MM.1S (cell line): ENCODE data around the gene NPHS1.

Experiments
- DNase-seq: peaks from one replicate; pipeline ENCODE4 v3.0.0-alpha.2; 2015
- H2AFZ ChIP-seq: fragments of 300-600 bp; sonication (generic); 2 replicates; pipeline ENCODE4 v1.6.0; 2016; ENCODE audit warnings: antibody characterized with exemption, low read length
- H3F3A ChIP-seq: fragments of 300-600 bp; sonication (generic); 2 replicates; pipeline ENCODE4 v1.6.1; 2016; ENCODE audit warnings: mild to moderate bottlenecking, antibody characterized with exemption, low read length, moderate library complexity, mixed read lengths; ENCODE audit not compliant: insufficient read depth
- H3K27ac ChIP-seq: fragments of 300-600 bp; sonication (generic); 2 replicates; pipeline ENCODE4 v1.5.1; 2016; ENCODE audit warnings: mild to moderate bottlenecking, low read length
- H3K27me3 ChIP-seq: fragments of 300-600 bp; sonication (generic); replicated peaks from 2 replicates; pipeline ENCODE4 v1.6.0; 2016; ENCODE audit warnings: low read length; ENCODE audit not compliant: insufficient read depth
- H3K36me3 ChIP-seq: fragments of 300-600 bp; sonication (generic); replicated peaks from 2 replicates; pipeline ENCODE4 v1.6.1; 2016; ENCODE audit warnings: mild to moderate bottlenecking, low read length, mixed read lengths; ENCODE audit not compliant: insufficient read depth
- H3K4me1 ChIP-seq: fragments of 300-600 bp; sonication (generic); 2 replicates; pipeline ENCODE4 v1.6.1; 2016; ENCODE audit warnings: low read length, mixed read lengths
- H3K4me2 ChIP-seq: fragments of 300-600 bp; sonication (generic); 2 replicates; pipeline ENCODE4 v1.6.0; 2016; ENCODE audit warnings: low read depth, low read length
- H3K4me3 ChIP-seq: fragments of 300-600 bp; sonication (generic); 2 replicates; pipeline ENCODE4 v1.5.1; 2016; ENCODE audit warnings: low read length, mixed read lengths
- H3K79me2 ChIP-seq: fragments of 300-600 bp; sonication (generic); 2 replicates; pipeline ENCODE4 v1.6.1; 2016; ENCODE audit warnings: mixed run types, low read length, mixed read lengths
- H3K9ac ChIP-seq: fragments of 300-600 bp; sonication (generic); 2 replicates; pipeline ENCODE4 v1.6.1; 2016; ENCODE audit warnings: low read length, mixed read lengths
- H3K9me2 ChIP-seq: fragments of 300-600 bp; sonication (generic); replicated peaks from 2 replicates; pipeline ENCODE4 v1.6.1; 2016; ENCODE audit warnings: mild to moderate bottlenecking, low read length, mixed read lengths; ENCODE audit not compliant: insufficient read depth
- H3K9me3 ChIP-seq: fragments of 300-600 bp; sonication (generic); replicated peaks from 2 replicates; pipeline ENCODE4 v1.6.1; 2016; ENCODE audit warnings: mild to moderate bottlenecking, low read length, mixed read lengths; ENCODE audit not compliant: insufficient read depth
- H4K20me1 ChIP-seq: fragments of 300-600 bp; sonication (generic); 2 replicates; pipeline ENCODE4 v1.6.1; 2016; ENCODE audit warnings: mild to moderate bottlenecking, low read length, moderate library complexity, mixed read lengths; ENCODE audit not compliant: insufficient read depth
- EZH2 ChIP-seq: fragments of 300-600 bp; sonication (generic); optimal IDR thresholded peaks from 2 replicates; pipeline ENCODE3; 2017; ENCODE audit warnings: low read depth, mild to moderate bottlenecking, antibody characterized with exemption, low read length, mixed read lengths
- EZH2phosphoT487 ChIP-seq: fragments of 300-600 bp; sonication (generic); IDR thresholded peaks from 2 replicates; pipeline ENCODE4 v1.6.1; 2018; ENCODE audit warnings: antibody characterized with exemption, low read length
- TF ChIP-seq, protein P1 (sequence below): fragments of 300-600 bp; sonication (generic); IDR thresholded peaks from 2 replicates; pipeline ENCODE4 v1.5.1; 2016; ENCODE audit warnings: antibody characterized with exemption, low read length, mixed read lengths

The NPHS1 gene

DNA sequence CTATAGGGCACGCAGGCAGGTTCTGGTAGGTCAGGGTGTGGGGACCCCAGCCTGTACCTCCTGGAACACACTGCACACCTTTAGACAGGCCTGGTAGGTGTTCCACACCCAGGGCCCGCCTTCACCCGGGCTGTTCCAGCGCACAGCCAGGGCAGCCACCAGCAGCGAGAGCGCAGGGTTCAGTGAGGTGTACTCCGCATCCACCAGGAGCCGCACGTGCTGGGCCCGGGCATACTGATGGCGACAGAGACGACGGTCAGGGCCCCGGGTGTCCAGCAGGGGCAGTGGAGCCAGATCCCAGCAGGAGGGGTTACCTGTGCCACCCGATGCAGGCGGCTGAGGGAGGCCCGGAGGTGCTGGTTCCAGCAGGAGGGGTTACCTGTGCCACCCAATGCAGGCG is 45.7 kb downstream of the NPHS1 start:
- Histone ChIP-seq H3K27ac (no peak overlapping the region), H3K9me3 (no peaks in the 10 kb centered on the region), H3K79me2 (no peaks in the 10 kb centered on the region), H2AFZ (no peak overlapping the region), H3K9me2 (no peaks in the 10 kb centered on the region), H3K4me1 (no peaks in the 10 kb centered on the region), H3K36me3 (no peaks in the 10 kb centered on the region), H4K20me1 (no peaks in the 10 kb centered on the region), H3K27me3 (peaks cover 87% of the 10 kb centered on the region), H3F3A (no peaks in the 10 kb centered on the region), H3K4me3 (no peak overlapping the region), H3K9ac (no peak overlapping the region), H3K4me2 (no peak overlapping the region)
- TF ChIP-seq EZH2phosphoT487: no peak
- TF ChIP-seq EZH2: no peak
- TF ChIP-seq, protein P1, sequence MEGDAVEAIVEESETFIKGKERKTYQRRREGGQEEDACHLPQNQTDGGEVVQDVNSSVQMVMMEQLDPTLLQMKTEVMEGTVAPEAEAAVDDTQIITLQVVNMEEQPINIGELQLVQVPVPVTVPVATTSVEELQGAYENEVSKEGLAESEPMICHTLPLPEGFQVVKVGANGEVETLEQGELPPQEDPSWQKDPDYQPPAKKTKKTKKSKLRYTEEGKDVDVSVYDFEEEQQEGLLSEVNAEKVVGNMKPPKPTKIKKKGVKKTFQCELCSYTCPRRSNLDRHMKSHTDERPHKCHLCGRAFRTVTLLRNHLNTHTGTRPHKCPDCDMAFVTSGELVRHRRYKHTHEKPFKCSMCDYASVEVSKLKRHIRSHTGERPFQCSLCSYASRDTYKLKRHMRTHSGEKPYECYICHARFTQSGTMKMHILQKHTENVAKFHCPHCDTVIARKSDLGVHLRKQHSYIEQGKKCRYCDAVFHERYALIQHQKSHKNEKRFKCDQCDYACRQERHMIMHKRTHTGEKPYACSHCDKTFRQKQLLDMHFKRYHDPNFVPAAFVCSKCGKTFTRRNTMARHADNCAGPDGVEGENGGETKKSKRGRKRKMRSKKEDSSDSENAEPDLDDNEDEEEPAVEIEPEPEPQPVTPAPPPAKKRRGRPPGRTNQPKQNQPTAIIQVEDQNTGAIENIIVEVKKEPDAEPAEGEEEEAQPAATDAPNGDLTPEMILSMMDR: no peak
- no peak for DNase-seq

DNA sequence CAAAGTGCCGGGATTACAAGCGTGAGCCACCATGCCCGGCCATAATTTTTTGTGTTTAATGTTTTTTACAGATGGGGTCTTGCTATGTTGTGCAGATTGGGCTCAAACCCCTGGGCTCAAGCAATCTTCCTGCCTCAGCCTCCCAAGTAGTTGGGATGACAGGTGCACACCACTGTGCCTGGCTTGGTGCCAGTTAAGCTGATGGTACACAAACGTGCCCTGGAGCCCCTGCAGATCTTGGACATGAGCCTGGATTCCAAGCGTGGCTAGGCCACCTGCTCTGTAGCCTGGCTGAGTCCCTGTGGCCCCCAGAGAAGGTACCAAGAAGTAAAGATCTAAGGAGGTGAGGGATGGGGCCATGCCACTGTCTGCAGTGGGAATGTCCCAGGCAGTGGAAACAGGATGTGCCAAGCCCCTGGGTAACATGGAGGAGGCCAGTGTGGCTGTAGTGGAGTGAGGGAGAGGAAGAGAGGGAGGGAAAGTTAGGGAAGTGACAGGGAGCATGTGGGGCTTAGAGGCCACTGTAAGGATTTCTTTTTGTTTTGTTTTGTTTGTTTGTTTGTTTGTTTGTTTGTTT is 46.7 kb downstream of the NPHS1 start:
- H3K27ac ChIP-seq: no peak overlapping the region
- no peaks in the 10 kb centered on the region for H4K20me1 ChIP-seq
- H3K4me1 ChIP-seq: no peaks in the 10 kb centered on the region
- no peaks in the 10 kb centered on the region for H3K9me2 ChIP-seq
- TF ChIP-seq, protein P1: no peak
- no peak for TF ChIP-seq EZH2phosphoT487
- TF ChIP-seq EZH2: no peak
- H3F3A ChIP-seq: no peaks in the 10 kb centered on the region
- H3K79me2 ChIP-seq: no peaks in the 10 kb centered on the region
- peaks cover 83% of the 10 kb centered on the region for H3K27me3 ChIP-seq
- no peak overlapping the region for H3K4me3 ChIP-seq
- H3K36me3 ChIP-seq: no peaks in the 10 kb centered on the region
- no peaks in the 10 kb centered on the region for H3K9me3 ChIP-seq
- H2AFZ ChIP-seq: no peak overlapping the region
- H3K9ac ChIP-seq: no peak overlapping the region
- no peak for DNase-seq
- no peak overlapping the region for H3K4me2 ChIP-seq

DNA sequence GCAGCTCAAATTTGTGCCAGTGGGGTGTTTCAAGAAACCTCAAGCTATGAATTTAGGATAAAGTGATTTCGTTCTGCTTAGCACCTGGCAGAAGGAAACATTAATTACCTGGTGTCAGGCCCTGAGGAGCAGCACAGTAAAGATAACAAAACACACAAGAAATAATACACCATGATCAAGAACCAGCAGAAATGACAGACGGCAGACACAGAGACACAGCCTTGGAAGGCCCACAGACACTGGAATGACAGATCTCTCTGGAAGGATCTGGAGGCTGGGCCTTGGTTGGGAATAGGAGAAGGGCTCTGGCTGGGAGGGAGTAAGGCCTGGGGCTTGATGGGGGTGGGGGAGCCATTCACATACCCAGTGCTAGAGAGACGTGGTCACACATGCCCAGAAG is 50.5 kb downstream of the NPHS1 start:
- Histone ChIP-seq H3F3A (no peaks in the 10 kb centered on the region), H3K9me3 (no peaks in the 10 kb centered on the region), H3K4me2 (no peak overlapping the region), H4K20me1 (no peaks in the 10 kb centered on the region), H3K9ac (no peak overlapping the region), H3K27ac (no peak overlapping the region), H3K79me2 (no peaks in the 10 kb centered on the region), H3K27me3 (peaks cover 81% of the 10 kb centered on the region), H3K4me1 (no peaks in the 10 kb centered on the region), H2AFZ (no peak overlapping the region), H3K4me3 (no peak overlapping the region), H3K9me2 (no peaks in the 10 kb centered on the region), H3K36me3 (no peaks in the 10 kb centered on the region)
- DNase-seq: no peak
- no peak for TF ChIP-seq EZH2
- TF ChIP-seq, protein P1: no peak
- TF ChIP-seq EZH2phosphoT487: no peak
